Measurements from ENCODE around the gene SGCD.

SGCD gene

GRCh38 chr5:156399323-156399722 is 72.4 kb downstream of the SGCD start:
- in situ Hi-C loops (cut with HindIII; ENCODE audit: low sequenced_read_pairs): no loop called here

- in situ Hi-C loops (cut with HindIII; ENCODE audit: low sequenced_read_pairs): no loop called here
These were observed 73.4 kb downstream of the SGCD start for GRCh38 chr5:156400231-156400986.

GRCh38 chr5:156401804-156402203 is 74.8 kb downstream of the SGCD start:
- in situ Hi-C loops (cut with HindIII; ENCODE audit: low sequenced_read_pairs): no loop called here

- in situ Hi-C loops (cut with HindIII; ENCODE audit: low sequenced_read_pairs): no loop called here
These were observed 75.5 kb downstream of the SGCD start for GRCh38 chr5:156402387-156402921.

GRCh38 chr5:156405988-156406387 is 79.0 kb downstream of the SGCD start:
- in situ Hi-C loops (cut with HindIII; ENCODE audit: low sequenced_read_pairs): no loop called here

- in situ Hi-C loops (cut with HindIII; ENCODE audit: low sequenced_read_pairs): no loop called here
These were observed 80.3 kb downstream of the SGCD start for GRCh38 chr5:156407251-156407650.

- in situ Hi-C loops (cut with HindIII; ENCODE audit: low sequenced_read_pairs): no loop called here
These were observed 82.9 kb downstream of the SGCD start for GRCh38 chr5:156409834-156410233.

- in situ Hi-C loops (cut with HindIII; ENCODE audit: low sequenced_read_pairs): no loop called here
These were observed 84.2 kb downstream of the SGCD start for GRCh38 chr5:156411185-156411613.

- in situ Hi-C loops (cut with HindIII; ENCODE audit: low sequenced_read_pairs): no loop called here
These were observed 85.0 kb downstream of the SGCD start for GRCh38 chr5:156411957-156412356.

GRCh38 chr5:156414391-156414790 is 87.4 kb downstream of the SGCD start:
- in situ Hi-C loops (cut with HindIII; ENCODE audit: low sequenced_read_pairs): no loop called here

- in situ Hi-C loops (cut with HindIII; ENCODE audit: low sequenced_read_pairs): no loop called here
These were observed 92.7 kb downstream of the SGCD start for GRCh38 chr5:156419661-156420060.

GRCh38 chr5:156420665-156421064 is 93.7 kb downstream of the SGCD start:
- in situ Hi-C loops (cut with HindIII; ENCODE audit: low sequenced_read_pairs): no loop called here

GRCh38 chr5:156421798-156422197 is 94.8 kb downstream of the SGCD start:
- in situ Hi-C loops (cut with HindIII; ENCODE audit: low sequenced_read_pairs): no loop called here

- in situ Hi-C loops (cut with HindIII; ENCODE audit: low sequenced_read_pairs): no loop called here
These were observed 96.6 kb downstream of the SGCD start for GRCh38 chr5:156423597-156423996.

GRCh38 chr5:156427315-156427714 is 100.4 kb downstream of the SGCD start:
- in situ Hi-C loops (cut with HindIII; ENCODE audit: low sequenced_read_pairs): no loop called here

GRCh38 chr5:156431956-156432829 is 105.2 kb downstream of the SGCD start:
- in situ Hi-C loops (cut with HindIII; ENCODE audit: low sequenced_read_pairs): no loop called here

GRCh38 chr5:156432830-156433105 is 105.8 kb downstream of the SGCD start:
- in situ Hi-C loops (cut with HindIII; ENCODE audit: low sequenced_read_pairs): no loop called here

- in situ Hi-C loops (cut with HindIII; ENCODE audit: low sequenced_read_pairs): no loop called here
These were observed 107.5 kb downstream of the SGCD start for GRCh38 chr5:156434471-156434870.

- in situ Hi-C loops (cut with HindIII; ENCODE audit: low sequenced_read_pairs): no loop called here
These were observed 108.1 kb downstream of the SGCD start for GRCh38 chr5:156435101-156435500.

GRCh38 chr5:156438076-156438475 is 111.1 kb downstream of the SGCD start:
- in situ Hi-C loops (cut with HindIII; ENCODE audit: low sequenced_read_pairs): no loop called here

GRCh38 chr5:156444753-156445291 is 117.9 kb downstream of the SGCD start:
- in situ Hi-C loops (cut with HindIII; ENCODE audit: low sequenced_read_pairs): no loop called here

GRCh38 chr5:156446526-156446925 is 119.6 kb downstream of the SGCD start:
- in situ Hi-C loops (cut with HindIII; ENCODE audit: low sequenced_read_pairs): no loop called here

Measured in endothelial cell of hepatic sinusoid (primary cell).